NB4 (cell line): Measurements from ENCODE around the gene FRMD4B.

Source experiments
- CTCF ChIP-seq: IDR thresholded peaks from one replicate; pipeline ENCODE4 v1.5.1; 2012; ENCODE audit warnings: low read depth, low read length
- MAX ChIP-seq: IDR thresholded peaks from 2 replicates; pipeline ENCODE4 v1.6.1; 2011; ENCODE audit warnings: low read depth, low read length
- MYC ChIP-seq: IDR thresholded peaks from 2 replicates; pipeline ENCODE4 v1.6.1; 2011; ENCODE audit warnings: low read depth, low read length
- POLR2A ChIP-seq: IDR thresholded peaks from 2 replicates; pipeline ENCODE4 v1.6.1; 2011; ENCODE audit warnings: mild to moderate bottlenecking; ENCODE audit not compliant: insufficient read length; ENCODE audit errors: extremely low read depth

GRCh38 chr3:69282181-69282580, 103.7 kb downstream of the FRMD4B start:
- no peak for TF ChIP-seq MYC
- no peak for TF ChIP-seq CTCF
- no peak for TF ChIP-seq POLR2A
- no peak for TF ChIP-seq MAX
